Stimulated activated CD8-positive, alpha-beta memory T cell treated with anti-CD3 and anti-CD28 coated beads, Interleukin-12 subunit alpha, Interleukin-12 subunit beta, amount 100 ng/mL, for 24 hours (primary cell): ENCODE results near the gene DCP1B.

ENCODE experiments used
- DNase-seq: peaks from one replicate; pipeline ENCODE4 v3.0.0-alpha.2; 2020; ENCODE audit errors: extremely low read depth

DCP1B gene

DNA sequence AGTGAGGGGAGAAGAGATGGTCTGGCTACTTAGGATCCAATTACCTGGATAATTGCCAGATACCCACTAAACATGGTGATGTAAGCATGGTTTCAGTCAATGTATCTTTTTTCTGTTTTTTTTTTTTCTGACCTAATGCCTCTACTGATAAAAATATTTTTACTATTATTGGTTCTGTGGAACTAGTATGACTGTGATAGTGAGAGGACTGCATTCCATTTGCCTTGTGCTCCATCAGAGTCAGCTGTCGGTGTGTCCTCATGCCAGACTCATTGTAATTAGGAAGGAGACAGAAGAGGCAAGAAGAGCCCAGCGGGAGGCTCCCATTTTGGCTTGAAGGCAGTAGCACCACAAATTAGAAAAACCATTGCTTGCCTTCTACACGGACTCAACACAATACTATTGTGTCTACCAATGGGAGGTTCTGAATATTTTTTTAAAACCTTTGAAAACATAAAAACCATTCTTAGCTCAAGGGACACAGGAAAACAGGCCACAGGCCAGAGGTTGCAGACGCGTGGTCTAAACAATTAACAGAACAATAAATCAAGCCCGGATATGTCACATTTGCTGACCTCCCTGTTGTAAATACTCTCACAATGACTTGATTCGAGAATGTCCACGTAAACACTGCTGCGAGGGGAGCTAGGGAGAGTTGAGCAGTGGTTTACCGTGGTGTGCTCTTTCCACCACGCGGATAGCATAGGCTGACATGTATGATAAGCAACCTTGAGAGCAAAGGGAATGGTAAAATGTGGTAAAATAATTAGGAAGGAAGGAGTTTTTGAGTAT is 13.5 kb upstream of the DCP1B start:
- no peak for DNase-seq

DNA sequence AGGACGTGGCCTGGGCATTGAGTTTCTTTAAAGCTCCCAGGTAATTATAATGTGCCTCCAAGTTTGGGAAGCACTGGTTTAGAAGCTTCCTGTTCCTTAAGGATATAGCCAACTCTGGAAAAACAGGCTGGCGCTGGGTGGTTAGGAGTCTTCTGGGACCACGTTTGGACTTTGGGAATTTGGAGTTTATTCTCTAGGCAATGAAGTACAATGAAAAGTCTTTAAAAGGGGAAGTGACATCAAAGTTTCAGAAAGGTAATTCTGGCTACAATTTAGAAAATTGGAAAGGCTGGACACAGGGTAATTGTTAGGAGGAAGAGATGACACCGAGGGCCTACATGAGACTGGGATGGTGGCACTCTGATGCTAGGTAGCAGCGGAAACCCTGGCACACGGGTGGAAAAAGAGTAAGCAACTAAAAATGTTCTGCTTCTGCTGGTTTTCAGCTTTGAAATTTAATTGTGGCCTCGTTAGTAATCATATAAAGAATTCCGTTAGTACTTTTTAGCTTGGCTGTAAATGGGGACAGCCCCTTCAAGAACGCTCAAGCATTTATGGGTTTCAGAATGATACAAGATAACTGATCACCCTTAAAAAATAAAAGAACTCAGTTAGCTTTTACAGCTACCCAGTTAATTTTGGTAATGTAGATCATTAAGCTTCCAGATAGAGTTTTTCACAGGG is 12.7 kb upstream of the DCP1B start:
- DNase-seq: no peak

DNA sequence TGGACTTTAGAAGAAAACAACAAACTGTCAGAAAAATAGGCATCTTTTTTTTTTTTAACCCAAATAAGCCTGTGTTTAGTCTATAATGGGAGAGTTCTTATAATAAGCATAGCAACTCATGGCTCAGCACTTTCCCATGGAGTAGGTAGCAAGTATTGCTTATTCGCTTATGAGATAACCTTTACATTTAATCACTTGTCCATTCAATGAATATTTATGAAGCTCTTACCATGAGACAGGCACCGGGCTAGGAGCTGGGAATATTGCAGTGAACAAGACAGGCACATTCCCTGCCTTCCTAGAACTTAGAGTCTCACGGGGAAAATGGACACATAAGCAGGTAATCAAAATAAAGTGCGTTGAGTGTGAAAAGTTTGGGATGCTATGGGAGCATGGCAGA is 10.0 kb upstream of the DCP1B start:
- no peak for DNase-seq

GRCh38 chr12:2013527-2014223 is 9.4 kb upstream of the DCP1B start:
- DNase-seq: no peak

DNA sequence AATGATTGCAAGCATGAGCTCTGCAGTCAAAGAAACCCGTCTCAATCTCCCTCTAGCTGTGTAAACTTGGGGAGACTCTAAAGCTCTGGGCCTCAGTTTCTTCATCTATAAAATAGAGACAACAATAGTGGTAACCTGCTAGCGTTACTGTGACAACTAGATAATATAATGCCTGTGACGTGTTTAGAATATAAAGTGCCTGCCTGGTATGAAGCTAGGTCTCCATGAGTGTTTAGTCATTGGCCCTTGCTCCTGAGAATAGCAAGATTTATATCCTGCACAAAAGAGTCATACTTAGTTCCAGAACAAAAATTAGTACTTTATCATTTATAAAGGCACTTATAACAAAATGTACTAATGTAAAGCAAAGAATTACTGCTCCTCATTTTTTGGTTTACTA is 8.8 kb upstream of the DCP1B start:
- DNase-seq: no peak

DNA sequence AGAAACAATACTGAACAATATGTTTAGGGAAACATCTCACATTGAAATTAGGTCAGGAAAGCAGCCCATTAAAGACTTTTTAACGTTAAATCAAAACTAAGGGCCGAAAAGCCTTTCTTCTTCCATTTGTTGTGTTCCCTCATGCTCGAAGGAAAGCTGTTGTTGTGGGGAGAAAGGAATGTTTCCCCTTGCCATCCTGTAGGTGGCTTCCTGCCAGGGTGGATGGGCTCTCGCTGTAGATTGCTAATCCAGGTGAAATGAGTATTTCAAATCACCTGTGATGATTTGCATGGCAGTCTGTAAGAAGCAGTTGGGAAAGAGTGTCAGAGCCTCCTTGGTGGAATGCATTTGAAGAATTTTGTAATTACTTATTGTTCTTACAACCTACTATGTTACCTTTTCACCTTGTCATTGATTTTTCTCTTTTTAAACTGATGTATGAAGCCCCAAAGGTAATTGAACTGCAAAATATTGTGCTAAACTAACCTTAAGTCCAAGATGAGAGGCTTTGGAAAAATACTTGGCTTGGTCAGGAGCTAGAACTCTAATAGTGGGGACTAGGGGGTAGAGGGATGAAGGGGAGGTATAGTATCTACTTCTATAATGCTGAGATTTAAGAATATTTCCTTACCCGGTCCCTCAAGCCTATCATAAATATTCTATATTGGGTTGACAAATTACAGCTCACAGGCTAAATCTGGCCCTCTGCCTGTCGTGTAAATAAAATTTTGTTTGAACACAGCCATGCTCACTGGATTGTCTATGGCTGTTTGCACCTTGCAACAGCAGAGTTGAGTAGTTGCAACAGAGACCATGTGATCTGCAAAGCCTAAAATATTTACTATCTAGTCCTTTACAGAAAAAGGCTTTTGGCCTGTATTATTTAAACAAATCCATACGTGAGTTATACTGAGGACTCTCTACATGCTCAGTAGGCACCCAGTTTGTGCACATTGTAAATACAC is 7.7 kb upstream of the DCP1B start:
- no peak for DNase-seq

GRCh38 chr12:2009623-2010022 is 5.4 kb upstream of the DCP1B start:
- DNase-seq: no peak

- no peak for DNase-seq
These were observed 4.4 kb upstream of the DCP1B start for GRCh38 chr12:2008677-2009076.

DNA sequence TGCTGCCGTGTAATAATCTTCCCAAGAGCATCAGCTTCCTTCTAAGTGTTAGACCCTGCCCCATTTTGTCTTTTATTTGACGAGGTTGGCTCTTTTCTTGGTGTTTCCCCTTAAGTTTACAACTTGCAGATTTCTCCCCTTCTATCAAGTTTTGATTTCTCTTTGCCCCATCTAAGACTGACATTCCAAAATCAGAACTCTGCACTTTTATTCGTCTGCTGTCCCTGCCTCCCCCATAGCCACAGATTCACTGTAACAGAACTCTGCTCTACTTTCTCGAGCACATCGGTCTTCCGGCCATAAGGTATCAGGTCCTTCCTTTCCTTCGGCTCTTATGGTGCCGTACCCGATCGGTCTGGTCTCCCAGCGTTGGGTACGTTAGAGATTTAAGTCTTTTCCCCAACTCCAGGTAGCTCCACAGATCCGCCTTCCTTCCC is 563 bp downstream of the DCP1B start:
- no peak for DNase-seq

GRCh38 chr12:1995205-1995896 is 8.9 kb downstream of the DCP1B start:
- DNase-seq: no peak

GRCh38 chr12:1994429-1995143 is 9.7 kb downstream of the DCP1B start:
- no peak for DNase-seq

- no peak for DNase-seq
These were observed 10.3 kb downstream of the DCP1B start for GRCh38 chr12:1993871-1994371.

DNA sequence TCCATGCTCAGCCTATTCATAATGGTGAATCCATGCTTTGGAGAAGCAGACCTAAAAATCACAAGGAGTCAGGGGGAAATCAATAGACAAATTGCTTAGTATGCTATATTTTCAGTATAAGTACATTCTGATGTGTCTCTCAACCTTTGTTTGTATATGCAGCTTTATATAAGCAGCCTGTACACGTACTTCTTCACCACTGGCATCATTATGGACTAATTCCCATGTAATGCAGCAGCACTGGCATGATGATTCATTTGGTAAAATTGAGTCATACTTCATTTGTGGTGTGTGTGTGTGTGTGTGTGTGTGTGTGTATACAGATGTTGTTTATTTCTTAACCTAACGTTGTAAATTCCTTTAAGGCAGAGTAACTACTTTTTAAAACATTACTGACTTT is 10.9 kb downstream of the DCP1B start:
- DNase-seq: no peak

GRCh38 chr12:1992732-1993131 is 11.5 kb downstream of the DCP1B start:
- DNase-seq: no peak

DNA sequence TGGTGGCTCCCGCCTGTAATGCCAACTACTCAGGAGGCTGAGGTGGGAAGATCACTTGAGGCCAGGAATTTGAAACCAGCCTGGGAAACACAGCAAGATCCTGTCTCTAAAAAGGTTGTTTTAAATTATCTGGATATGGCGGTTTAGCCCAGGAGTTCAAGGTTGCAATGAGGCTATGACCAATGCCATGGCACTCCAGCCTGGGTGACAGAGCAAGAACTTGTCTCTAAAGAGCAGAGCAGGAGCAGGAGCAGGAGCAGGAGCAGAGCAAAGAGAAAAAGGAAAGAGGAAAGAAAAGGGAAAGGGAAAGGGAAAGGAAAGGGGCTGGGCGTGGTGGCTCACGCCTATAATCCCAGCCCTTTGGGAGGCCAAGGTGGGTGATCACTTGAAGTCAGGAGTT is 15.1 kb downstream of the DCP1B start:
- no peak for DNase-seq

GRCh38 chr12:1984759-1985158 is 19.5 kb downstream of the DCP1B start:
- no peak for DNase-seq

DNA sequence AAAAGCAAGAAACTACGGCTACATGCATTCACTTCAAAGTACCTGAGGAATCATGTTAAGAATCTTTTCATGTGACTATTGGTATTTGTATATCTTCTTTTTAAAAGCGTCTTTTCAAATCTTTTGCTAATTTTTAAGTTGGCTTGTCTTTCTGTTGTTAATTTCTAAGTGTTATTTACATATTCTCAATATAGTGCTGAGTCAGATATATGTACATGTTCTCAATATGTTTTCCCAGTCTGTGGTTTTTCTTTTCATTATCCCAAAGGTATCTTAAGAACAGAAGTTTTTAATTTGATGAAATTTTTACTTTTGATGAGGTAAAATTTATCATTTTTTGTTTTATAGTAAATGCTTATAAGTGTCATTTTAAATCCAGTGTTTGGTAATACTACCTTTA is 24.0 kb downstream of the DCP1B start:
- DNase-seq: no peak

- DNase-seq: no peak
These were observed 26.0 kb downstream of the DCP1B start for GRCh38 chr12:1978078-1978862.

DNA sequence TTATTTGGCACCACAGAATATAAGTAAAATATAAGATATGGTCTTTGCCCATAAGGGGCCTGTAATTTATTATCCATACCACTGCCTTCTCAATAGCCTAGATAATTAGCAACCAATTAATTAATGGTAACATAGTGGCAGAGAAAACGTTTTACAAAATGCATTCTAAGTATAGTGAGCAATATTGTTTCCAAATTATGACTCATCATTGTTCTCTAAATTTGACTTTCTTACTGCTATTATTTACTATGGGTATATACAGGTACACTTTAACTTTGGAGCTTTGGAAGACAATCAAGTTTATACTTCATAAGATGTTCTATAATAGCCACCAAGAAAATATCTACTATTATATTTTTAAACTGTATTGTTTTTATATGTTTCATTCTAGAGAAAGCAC is 26.7 kb downstream of the DCP1B start:
- no peak for DNase-seq
